A549 (cell line): ENCODE measurements around the gene THBS3. TPM values are rescaled to one million over a fixed set of nuclear protein-coding genes. Genes with fewer than 3 reads are reported as not detected.

Source experiments
- ATAC-seq, 2 experiments: fragments of 200-7000 bp in 1 of 2; fragments of >200 bp in 1 of 2; cut with Nextera tagmentation in 1 of 2; cut with Tn5 transposase in 1 of 2; 3 replicates each; pipeline versions ENCODE4 v1.8.0 to v1.9.1; 2018 to 2020; ENCODE audit warnings: mild to moderate bottlenecking in 1 of 2, moderate library complexity in 1 of 2
- CTCF ChIA-PET: fragments of 300-600 bp; sonication (Branson Sonifier 250); formaldehyde crosslinking; extraction: SDS; loops from one replicate; lab custom pipeline; 2021; ENCODE audit warnings: antibody characterized with exemption, inconsistent platforms; lab: Yijun Ruan, JAX
- POLR2A ChIA-PET: fragments of 350-600 bp; formaldehyde crosslinking; extraction: SDS; loops from one replicate; lab custom pipeline; 2021; ENCODE audit warnings: antibody characterized with exemption, inconsistent platforms; lab: Yijun Ruan, JAX
- DNase-seq, 2 experiments: peaks; one replicate each; pipeline versions ENCODE4 v3.0.0 to v3.0.0-alpha.2; 2011 to 2016; ENCODE audit warnings: low read depth in 1 of 2, low spot score in 1 of 2
- FAIRE-seq: peaks from 2 replicates; lab custom pipeline; 2011; peaks lifted over from hg19 to GRCh38; lab: Jason Lieb, UNC
- H3K27ac ChIP-seq, 2 experiments: fragments of >200 bp; sonication (Bioruptor Twin); formaldehyde crosslinking; 3 replicates each; pipeline ENCODE4 v1.5.1; 2016 to 2017
- H3K4me1 ChIP-seq: fragments of >200 bp; sonication (Bioruptor Twin); formaldehyde crosslinking; 3 replicates; pipeline ENCODE4 v1.6.1; 2016
- H3K4me2 ChIP-seq: fragments of >200 bp; sonication (Bioruptor Twin); formaldehyde crosslinking; 3 replicates; pipeline ENCODE4 v1.6.1; 2016
- H3K4me3 ChIP-seq: fragments of >200 bp; sonication (Bioruptor Twin); formaldehyde crosslinking; 3 replicates; pipeline ENCODE4 v1.5.1; 2016
- H3K9me3 ChIP-seq: fragments of >200 bp; sonication (Bioruptor Twin); formaldehyde crosslinking; 3 replicates; pipeline ENCODE4 v1.6.1; 2016
- ATOH8 ChIP-seq: fragments of 250-450 bp; sonication (Bioruptor Pico); IDR thresholded peaks from 2 replicates; pipeline ENCODE4 v1.5.0; 2020; ENCODE audit warnings: low read depth, mild to moderate bottlenecking, moderate library complexity
- BCL3 ChIP-seq: fragments of >200 bp; sonication (Bioruptor Twin); formaldehyde crosslinking; IDR thresholded peaks from 3 replicates; pipeline ENCODE4 v1.6.1; 2016
- CEBPB ChIP-seq, 2 experiments: fragments of >200 bp in 1 of 2; sonication (Bioruptor Twin) in 1 of 2; formaldehyde crosslinking in 1 of 2; IDR thresholded peaks; 2 replicates each; pipeline ENCODE4 v1.6.1; 2012 to 2016
- E2F6 ChIP-seq: IDR thresholded peaks from 2 replicates; pipeline ENCODE4 v1.6.1; 2012; ENCODE audit warnings: low read depth, borderline replicate concordance
- ESRRA ChIP-seq: fragments of 150-350 bp; IDR thresholded peaks from 2 replicates; pipeline ENCODE4 v1.6.1; 2014; ENCODE audit warnings: mild to moderate bottlenecking, low read length, borderline replicate concordance
- FOSL2 ChIP-seq, 2 experiments: fragments of 450-650 bp in 1 of 2; fragments of >200 bp in 1 of 2; sonication (Bioruptor Twin) in 1 of 2; formaldehyde crosslinking; IDR thresholded peaks; 2 replicates each; pipeline versions ENCODE4 v1.5.0 to v1.6.1; 2016 to 2020; ENCODE audit warnings: mild to moderate bottlenecking in 1 of 2, moderate library complexity in 1 of 2
- HMGXB4 ChIP-seq: fragments of 250-450 bp; sonication (Bioruptor Pico); IDR thresholded peaks from 2 replicates; pipeline ENCODE4 v1.5.0; 2021; ENCODE audit warnings: mild to moderate bottlenecking, moderate library complexity, borderline replicate concordance
- HOXB5 ChIP-seq: fragments of 250-450 bp; sonication (Bioruptor Pico); IDR thresholded peaks from 2 replicates; pipeline ENCODE4 v1.5.0; 2020; ENCODE audit warnings: mild to moderate bottlenecking, moderate library complexity
- JUN ChIP-seq, 2 experiments: fragments of >200 bp; sonication (Bioruptor Twin); formaldehyde crosslinking; IDR thresholded peaks; 2 replicates in 1 of 2; 3 replicates in 1 of 2; pipeline ENCODE4 v1.6.1; 2016 to 2017
- JUNB ChIP-seq: fragments of >200 bp; sonication (Bioruptor Twin); formaldehyde crosslinking; IDR thresholded peaks from 2 replicates; pipeline ENCODE4 v1.6.1; 2016
- KDM5A ChIP-seq: fragments of 200-600 bp; sonication (generic); IDR thresholded peaks from 2 replicates; pipeline ENCODE4 v1.6.1; 2016; ENCODE audit warnings: antibody characterized with exemption, mild to moderate bottlenecking
- MAFK ChIP-seq: fragments of 450-650 bp; IDR thresholded peaks from 2 replicates; pipeline ENCODE4 v1.6.1; 2014; ENCODE audit not compliant: partially characterized antibody
- MAX ChIP-seq: IDR thresholded peaks from 2 replicates; pipeline ENCODE4 v1.6.1; 2012
- MYC ChIP-seq: IDR thresholded peaks from 2 replicates; pipeline ENCODE4 v1.6.1; 2012; ENCODE audit warnings: mild to moderate bottlenecking, inconsistent platforms, low read length, improper control_type of control experiment, borderline replicate concordance
- PBX3 ChIP-seq: IDR thresholded peaks from 2 replicates; pipeline ENCODE4 v1.6.1; 2012
- PHF8 ChIP-seq: fragments of 200-600 bp; sonication (generic); IDR thresholded peaks from 2 replicates; pipeline ENCODE4 v1.6.1; 2016; ENCODE audit warnings: low read depth, mild to moderate bottlenecking, antibody characterized with exemption, moderate library complexity, borderline replicate concordance
- POLR2A ChIP-seq: IDR thresholded peaks from 2 replicates; pipeline ENCODE4 v1.6.1; 2012; ENCODE audit warnings: mild to moderate bottlenecking, low read length
- POLR2AphosphoS2 ChIP-seq: conservative IDR thresholded peaks from 2 replicates; pipeline ENCODE4 v1.6.1; 2012; ENCODE audit warnings: low read length, improper control_type of control experiment, inconsistent platforms
- RARB ChIP-seq: fragments of 250-450 bp; sonication (Bioruptor Pico); IDR thresholded peaks from 2 replicates; pipeline ENCODE4 v1.8.0; 2021; ENCODE audit warnings: mild to moderate bottlenecking, moderate library complexity
- RCOR1 ChIP-seq: fragments of 150-350 bp; IDR thresholded peaks from 2 replicates; pipeline ENCODE4 v1.6.1; 2014; ENCODE audit warnings: antibody characterized with exemption, low read length, low read depth
- REST ChIP-seq: fragments of 200-600 bp; sonication (generic); IDR thresholded peaks from 2 replicates; pipeline ENCODE4 v1.6.1; 2016; ENCODE audit warnings: antibody characterized with exemption, mild to moderate bottlenecking, moderate library complexity
- SMC3 ChIP-seq: fragments of >200 bp; sonication (Bioruptor Twin); formaldehyde crosslinking; IDR thresholded peaks from 3 replicates; pipeline ENCODE4 v1.6.1; 2018; ENCODE audit warnings: inconsistent platforms
- SREBF2 ChIP-seq: fragments of 450-650 bp; IDR thresholded peaks from 2 replicates; pipeline ENCODE4 v1.6.1; 2014; ENCODE audit warnings: mild to moderate bottlenecking, moderate library complexity
- TP53 ChIP-seq: fragments of 250-450 bp; sonication (Bioruptor Pico); IDR thresholded peaks from 2 replicates; pipeline ENCODE4 v1.5.0; 2021; ENCODE audit warnings: mild to moderate bottlenecking, moderate library complexity
- USF2 ChIP-seq: fragments of 450-650 bp; IDR thresholded peaks from 2 replicates; pipeline ENCODE4 v1.6.1; 2014; ENCODE audit warnings: antibody characterized with exemption
- ZFP36 ChIP-seq: fragments of 450-650 bp; IDR thresholded peaks from 2 replicates; pipeline ENCODE4 v1.6.1; 2014; ENCODE audit warnings: borderline replicate concordance; ENCODE audit not compliant: partially characterized antibody
- ZNF302 ChIP-seq: fragments of 250-450 bp; sonication (Bioruptor Pico); IDR thresholded peaks from 2 replicates; pipeline ENCODE4 v1.9.0; 2021; ENCODE audit warnings: inconsistent platforms, mild to moderate bottlenecking, moderate library complexity
- WGBS: methylation state at CpG from one replicate; pipeline ENCODE4 v1.1.6; 2017; ENCODE audit errors: missing lambda C conversion rate; 5-methylcytosine and 5-hydroxymethylcytosine counted together
- polyA plus RNA-seq, 4 experiments: library from polyadenylated mRNA; depleted of rRNA in 3 of 4; stranded (reverse); fragments of >200 nt; fragmentation: RNase III in 1 of 4; extraction: RNeasy Plus Mini Kit Qiagen cat#74134 plus additional on column Dnase treatment in 1 of 4; gene quantifications; 2 replicates in 3 of 4; 3 replicates in 1 of 4; pipeline ENCODE4 v1.2.3, GENCODE V29; 2011 to 2017

The THBS3 gene
- polyA plus RNA-seq, 2 of the 4 experiments (the other 2 are of a cell fraction) = 12.1 to 13.8 TPM

GRCh38 chr1:155244368-155245162, 36.9 kb upstream of the THBS3 start:
- 3% methylated on average over 53 of the region's 53 CpGs for WGBS
- no peak for TF ChIP-seq MAFK
- 0 out of 2 replicates have a peak, but pooled peaks have one; percentile 53 for TF ChIP-seq RARB (CRISPR knock-in tag)
- peak; percentile 85; the same call in 2 of the 3 replicates for TF ChIP-seq BCL3
- TF ChIP-seq USF2 = peak; percentile 32; the same call in 1 of the 2 replicates
- TF ChIP-seq ZFP36 = peak; percentile 86
- no peak for TF ChIP-seq SREBF2
- no peak; the same call in 1 of the 2 replicates for TF ChIP-seq RCOR1
- TF ChIP-seq ESRRA = 0 out of 2 replicates have a peak, but pooled peaks have one; percentile 34
- TF ChIP-seq FOSL2 (IDR thresholded peaks at IDR 0.05) = no peak
- peak; percentile 55 for TF ChIP-seq FOSL2 (CRISPR knock-in tag; IDR thresholded peaks at IDR 0.05)
- TF ChIP-seq MYC = peak; percentile 83
- TF ChIP-seq POLR2AphosphoS2 = no peak
- TF ChIP-seq JUNB = no peak; the same call in 1 of the 2 replicates
- 0 out of 3 replicates have a peak, but pooled peaks have one; percentile 10 for TF ChIP-seq SMC3
- peak in 1 of 2 experiments; percentile 55; a peak in 1 of 4 replicates for TF ChIP-seq CEBPB (IDR thresholded peaks at IDR 0.05)
- TF ChIP-seq MAX = peak; percentile 99
- no peak for TF ChIP-seq KDM5A
- TF ChIP-seq REST = peak; percentile 45
- peak; percentile 79 for TF ChIP-seq POLR2A
- peak; percentile 84; the same call in 1 of the 2 replicates for TF ChIP-seq PBX3
- peak; percentile 81; the same call in 1 of the 2 replicates for TF ChIP-seq ATOH8 (CRISPR knock-in tag)
- TF ChIP-seq HOXB5 = peak; percentile 84; the same call in 1 of the 2 replicates
- peak; percentile 99 for TF ChIP-seq E2F6
- peak; percentile 76 to 86; a peak in 4 of 5 replicates for TF ChIP-seq JUN (IDR thresholded peaks at IDR 0.05)
- TF ChIP-seq HMGXB4 (CRISPR knock-in tag) = no peak; the same call in 1 of the 2 replicates
- 0 out of 2 replicates have a peak, but pooled peaks have one; percentile 66 for TF ChIP-seq PHF8
- TF ChIP-seq ZNF302 (CRISPR knock-in tag) = no peak; the same call in 1 of the 2 replicates
- peak; percentile 53; the same call in 1 of the 2 replicates for TF ChIP-seq TP53 (CRISPR knock-in tag)

More at GRCh38 chr1:155244368-155245162, 36.9 kb upstream of the THBS3 start:
- POLR2A ChIA-PET = interaction anchor here (1.1 to 2.6 kb wide), 4 partner anchors 17 to 79 kb away, joined by 3 to 7 read pairs (median 4); partner anchors contain the start of gene KRTCAP2
- H3K4me1 ChIP-seq = peaks cover 24% of the 10 kb centered on the region
- no peak for FAIRE-seq
- peak overlapping the region; percentile 82 to 90 for H3K27ac ChIP-seq
- no peaks in the 10 kb centered on the region for H3K9me3 ChIP-seq
- H3K4me2 ChIP-seq = peak overlapping the region; percentile 89
- H3K4me3 ChIP-seq = peak overlapping the region; percentile 59
- peak; percentile 99 for DNase-seq
- peak; percentile 94 to 96 for ATAC-seq
- CTCF ChIA-PET = interaction anchor here (0.6 to 10.4 kb wide), 15 partner anchors 11 to 407 kb away, joined by 3 to 326 read pairs (median 5); partner anchors contain the start of genes CLK2, ENTREP3, KRTCAP2 and RUSC1
